Cerebellar nuclear complex (tissue), 1 donor: ENCODE results near the gene FCHSD2.
"Not testable (repeated sequence)": the region's sequence is repeated elsewhere in the genome, so short reads cannot be mapped to it uniquely, and the experiment has no call there.

ENCODE experiments used
- DNase-seq, 2 experiments: peaks; one replicate each; lab custom pipeline; 2025; lab: John Stamatoyannopoulos, UW

The FCHSD2 gene

GRCh38 chr11:73058989-73059674 is 83.0 kb downstream of the FCHSD2 start:
- no peak for DNase-seq

GRCh38 chr11:73055655-73056354 is 86.3 kb downstream of the FCHSD2 start:
- no peak for DNase-seq

GRCh38 chr11:73055002-73055401 is 87.1 kb downstream of the FCHSD2 start:
- DNase-seq: no peak

- DNase-seq: no peak
Measured at GRCh38 chr11:73053964-73054363, 88.2 kb downstream of the FCHSD2 start.

- DNase-seq: no peak
Measured at GRCh38 chr11:73048446-73048845, 93.7 kb downstream of the FCHSD2 start.

GRCh38 chr11:73047773-73048371 is 94.2 kb downstream of the FCHSD2 start:
- no peak for DNase-seq

GRCh38 chr11:73040046-73040445 is 102.1 kb downstream of the FCHSD2 start:
- DNase-seq: no peak

- no peak for DNase-seq
Measured at GRCh38 chr11:73034777-73035176, 107.3 kb downstream of the FCHSD2 start.

GRCh38 chr11:73034331-73034730 is 107.8 kb downstream of the FCHSD2 start:
- no peak for DNase-seq

- DNase-seq: no peak
Measured at GRCh38 chr11:73030130-73030529, 112.0 kb downstream of the FCHSD2 start.

- no peak for DNase-seq
Measured at GRCh38 chr11:73029403-73029802, 112.7 kb downstream of the FCHSD2 start.

- DNase-seq: no peak
Measured at GRCh38 chr11:73028611-73029010, 113.5 kb downstream of the FCHSD2 start.

- not testable (repeated sequence) for DNase-seq
Measured at GRCh38 chr11:73027840-73028239, 114.3 kb downstream of the FCHSD2 start.

GRCh38 chr11:73024639-73025038 is 117.5 kb downstream of the FCHSD2 start:
- DNase-seq: no peak

- no peak for DNase-seq
Measured at GRCh38 chr11:73019996-73020395, 122.1 kb downstream of the FCHSD2 start.

GRCh38 chr11:73019449-73019848 is 122.7 kb downstream of the FCHSD2 start:
- DNase-seq: no peak

GRCh38 chr11:73018856-73019255 is 123.3 kb downstream of the FCHSD2 start:
- no peak for DNase-seq

- DNase-seq: no peak
Measured at GRCh38 chr11:73017024-73017751, 124.9 kb downstream of the FCHSD2 start.

GRCh38 chr11:73013021-73013420 is 129.1 kb downstream of the FCHSD2 start:
- DNase-seq: no peak

GRCh38 chr11:73012121-73012863 is 129.8 kb downstream of the FCHSD2 start:
- no peak for DNase-seq

- no peak for DNase-seq
Measured at GRCh38 chr11:73011126-73011817, 130.8 kb downstream of the FCHSD2 start.
